Thyroid gland (tissue), 4 donors: ENCODE results near the gene GIGYF2.

Experiments
- CTCF ChIP-seq, 6 experiments: fragments of 200-600 bp in 3 of 6; fragments of 450-650 bp in 3 of 6; sonication (generic) in 3 of 6; IDR thresholded peaks; one replicate each; pipeline ENCODE4 v1.5.1; 2016 to 2019; ENCODE audit warnings: antibody characterized with exemption in 6 of 6, mild to moderate bottlenecking in 2 of 6, inconsistent platforms in 1 of 6, moderate library complexity in 1 of 6
- POLR2A ChIP-seq, 2 donors: fragments of 450-650 bp; IDR thresholded peaks; one replicate each; pipeline ENCODE4 v1.6.1; 2017; ENCODE audit warnings: antibody characterized with exemption in 2 of 2, mild to moderate bottlenecking in 2 of 2, moderate library complexity in 1 of 2

GRCh38 chr2:232791518-232791917 is 94.4 kb downstream of the GIGYF2 start:
- TF ChIP-seq CTCF (IDR thresholded peaks at IDR 0.05) (no peak), POLR2A (IDR thresholded peaks at IDR 0.05) (no peak)
